Measurements from ENCODE around the gene DNAH6.

DNAH6 gene

DNA sequence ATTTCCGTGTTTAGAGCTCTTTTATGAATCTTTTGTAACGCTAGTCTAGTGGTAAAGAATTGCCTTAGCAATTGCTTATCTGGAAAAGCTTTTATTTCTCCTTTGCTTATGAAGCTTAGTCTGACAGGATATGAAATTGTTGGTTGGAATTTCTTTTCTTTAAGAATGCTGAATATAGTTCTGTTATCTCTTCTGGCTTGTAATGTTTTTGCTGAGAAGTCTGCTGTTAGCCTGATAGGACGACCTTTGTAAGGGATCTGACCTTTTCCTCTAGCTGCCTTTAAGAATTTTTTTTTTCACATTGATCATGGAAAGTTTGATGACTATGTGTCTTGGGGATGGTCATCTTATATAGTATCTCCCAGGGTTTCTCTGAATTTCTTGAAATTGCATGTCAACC lies 263.5 kb downstream of the DNAH6 start:
- no peak for DNase-seq (ENCODE audit: low read depth)
- H3K4me3 ChIP-seq (ENCODE audit: low read length), result no peak overlapping the region
- TF ChIP-seq, protein P1, sequence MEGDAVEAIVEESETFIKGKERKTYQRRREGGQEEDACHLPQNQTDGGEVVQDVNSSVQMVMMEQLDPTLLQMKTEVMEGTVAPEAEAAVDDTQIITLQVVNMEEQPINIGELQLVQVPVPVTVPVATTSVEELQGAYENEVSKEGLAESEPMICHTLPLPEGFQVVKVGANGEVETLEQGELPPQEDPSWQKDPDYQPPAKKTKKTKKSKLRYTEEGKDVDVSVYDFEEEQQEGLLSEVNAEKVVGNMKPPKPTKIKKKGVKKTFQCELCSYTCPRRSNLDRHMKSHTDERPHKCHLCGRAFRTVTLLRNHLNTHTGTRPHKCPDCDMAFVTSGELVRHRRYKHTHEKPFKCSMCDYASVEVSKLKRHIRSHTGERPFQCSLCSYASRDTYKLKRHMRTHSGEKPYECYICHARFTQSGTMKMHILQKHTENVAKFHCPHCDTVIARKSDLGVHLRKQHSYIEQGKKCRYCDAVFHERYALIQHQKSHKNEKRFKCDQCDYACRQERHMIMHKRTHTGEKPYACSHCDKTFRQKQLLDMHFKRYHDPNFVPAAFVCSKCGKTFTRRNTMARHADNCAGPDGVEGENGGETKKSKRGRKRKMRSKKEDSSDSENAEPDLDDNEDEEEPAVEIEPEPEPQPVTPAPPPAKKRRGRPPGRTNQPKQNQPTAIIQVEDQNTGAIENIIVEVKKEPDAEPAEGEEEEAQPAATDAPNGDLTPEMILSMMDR (conservative IDR thresholded peaks at IDR 0.05; ENCODE audit: low read length), result no peak

DNA sequence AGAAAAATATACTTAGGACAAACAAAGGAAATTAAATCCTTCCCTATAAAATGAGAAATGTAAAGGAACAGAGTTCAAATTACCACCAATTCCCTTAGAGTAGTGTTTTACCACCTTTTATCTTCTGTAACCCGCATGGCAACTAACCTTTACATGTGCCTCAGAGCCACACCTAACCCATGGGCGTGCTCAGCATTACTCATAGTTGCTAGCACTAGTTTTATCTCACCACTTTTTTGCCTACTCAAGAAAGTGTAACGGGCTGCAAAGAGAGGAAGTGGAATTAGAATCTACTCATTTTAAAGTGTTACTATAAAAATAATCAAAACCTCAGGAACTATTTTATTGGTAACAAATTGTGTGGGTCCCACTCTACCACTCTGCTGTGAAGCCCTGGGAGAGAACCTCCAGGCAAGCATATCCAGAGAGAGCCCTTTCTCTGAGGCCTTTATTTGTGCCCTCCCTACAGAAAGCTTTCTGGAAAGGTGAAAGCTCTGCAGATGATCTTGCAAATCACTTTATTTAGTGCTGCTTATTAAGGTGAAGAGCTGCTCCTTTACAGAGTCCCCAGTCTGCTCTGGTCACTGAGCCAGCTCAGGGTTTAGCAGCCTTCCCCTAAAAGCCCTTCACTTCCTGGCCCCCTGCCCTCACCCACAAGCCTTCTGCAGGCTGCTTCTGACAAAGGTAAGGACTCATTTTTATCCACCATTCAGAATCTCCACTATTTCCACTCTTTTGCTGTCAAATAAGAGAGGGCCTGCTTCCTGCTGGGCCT lies 265.8 kb downstream of the DNAH6 start:
- TF ChIP-seq, protein P1 (conservative IDR thresholded peaks at IDR 0.05; ENCODE audit: low read length), result no peak
- no peak for DNase-seq (ENCODE audit: low read depth)

DNA sequence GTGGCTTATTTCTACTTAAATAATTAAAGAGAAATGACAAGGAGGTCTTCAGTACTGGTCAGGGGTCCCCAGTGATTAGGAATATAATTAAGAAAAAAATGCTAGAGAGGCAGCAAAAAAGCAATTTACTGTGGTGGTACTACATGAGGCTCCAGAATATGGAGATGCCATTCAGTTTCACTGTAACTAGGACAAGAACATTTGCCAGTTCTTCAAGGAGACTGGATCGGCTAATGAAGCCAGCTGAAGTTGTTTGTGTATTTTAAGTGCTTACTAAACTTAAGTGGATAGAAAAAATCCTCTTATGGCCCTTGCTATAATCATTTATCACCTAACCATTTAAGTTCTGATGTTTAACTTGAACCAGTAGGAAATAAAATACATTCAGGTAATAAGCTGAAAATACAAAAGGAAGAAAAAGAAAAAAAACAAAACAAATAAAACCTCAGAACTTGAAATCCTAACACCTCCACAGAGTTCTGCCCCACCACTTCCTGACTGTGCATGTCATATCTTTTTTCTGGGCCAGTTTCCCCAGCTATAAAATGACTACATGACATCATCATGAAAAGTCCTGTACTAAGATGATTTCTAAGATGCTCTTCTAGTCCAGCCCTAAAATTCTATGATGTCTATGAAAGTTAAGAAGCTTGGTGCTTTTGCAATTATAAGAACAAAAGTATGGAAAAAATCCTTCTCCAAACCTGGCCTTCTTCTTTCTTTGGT lies 266.6 kb downstream of the DNAH6 start:
- no peak for DNase-seq (ENCODE audit: low read depth)
- TF ChIP-seq, protein P1 (conservative IDR thresholded peaks at IDR 0.05; ENCODE audit: low read length), result no peak

More for the DNA sequence above, 265.8 kb downstream of the DNAH6 start:
- H3K4me3 ChIP-seq (ENCODE audit: low read length), result no peak overlapping the region

DNA sequence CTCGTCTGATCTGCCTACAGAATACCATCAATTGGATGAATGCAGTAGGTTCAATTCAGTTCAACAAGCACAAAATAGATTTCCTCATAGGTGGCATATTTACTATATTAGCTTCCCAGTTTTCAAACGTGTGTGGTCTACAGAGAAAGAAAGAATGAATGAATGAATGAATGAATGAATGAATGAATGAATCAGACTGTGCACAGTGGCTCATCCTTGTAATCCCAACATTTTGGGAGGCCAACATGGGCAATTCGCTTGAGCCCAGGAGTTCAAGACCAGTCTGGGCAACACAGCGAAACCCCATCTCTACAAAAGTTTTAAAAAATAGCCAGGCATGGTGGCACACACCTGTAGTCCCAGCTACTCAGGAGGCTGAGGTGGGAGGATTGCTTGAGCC lies 269.7 kb downstream of the DNAH6 start:
- no peak for DNase-seq (ENCODE audit: low read depth)
- H3K4me3 ChIP-seq (ENCODE audit: low read length), result no peak overlapping the region
- TF ChIP-seq, protein P1 (conservative IDR thresholded peaks at IDR 0.05; ENCODE audit: low read length), result no peak

More for the DNA sequence above, 266.6 kb downstream of the DNAH6 start:
- no peak overlapping the region for H3K4me3 ChIP-seq (ENCODE audit: low read length)

DNA sequence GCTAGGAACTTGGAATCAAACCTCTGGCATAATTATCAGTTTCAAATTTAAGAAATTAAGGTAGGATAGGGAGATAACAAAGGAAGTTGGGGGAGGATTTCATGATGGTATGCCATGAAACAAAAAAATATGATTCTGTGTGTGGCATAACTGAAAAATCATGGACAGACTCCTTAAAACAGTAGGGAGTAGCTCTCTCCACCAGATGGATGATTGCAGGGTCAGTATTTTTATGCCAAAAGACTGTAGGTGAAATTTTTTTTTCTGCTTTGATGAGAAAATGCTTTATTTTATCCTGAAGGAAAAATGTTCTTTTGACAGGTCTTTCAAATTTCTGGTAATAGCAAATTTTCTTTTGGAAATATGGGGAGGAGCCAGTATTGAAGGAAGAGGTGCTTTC lies 270.3 kb downstream of the DNAH6 start:
- H3K4me3 ChIP-seq (ENCODE audit: low read length), result no peak overlapping the region
- TF ChIP-seq, protein P1 (conservative IDR thresholded peaks at IDR 0.05; ENCODE audit: low read length), result no peak
- no peak for DNase-seq (ENCODE audit: low read depth)

DNA sequence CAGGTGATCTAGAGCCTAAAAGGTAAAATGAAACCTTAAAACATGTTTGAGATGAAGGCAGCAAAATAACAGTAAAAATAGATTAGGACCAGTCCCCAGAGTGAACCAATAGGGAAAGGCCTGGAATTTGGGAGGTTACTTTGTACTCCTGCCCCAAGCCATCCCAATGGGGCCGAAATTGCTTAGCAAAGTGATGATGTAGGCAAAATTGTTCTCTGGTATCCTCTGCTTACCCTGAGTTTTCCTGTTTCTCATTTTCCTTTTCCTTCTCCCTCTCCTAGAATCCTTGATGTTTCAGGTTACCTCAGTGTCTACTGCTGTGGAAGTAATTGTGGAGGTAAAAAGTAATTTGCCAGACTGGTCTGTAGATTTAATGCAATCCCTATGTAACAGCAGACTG lies 271.7 kb downstream of the DNAH6 start:
- TF ChIP-seq, protein P1 (conservative IDR thresholded peaks at IDR 0.05; ENCODE audit: low read length), result no peak
- H3K4me3 ChIP-seq (ENCODE audit: low read length), result no peak overlapping the region
- DNase-seq (ENCODE audit: low read depth), result no peak

DNA sequence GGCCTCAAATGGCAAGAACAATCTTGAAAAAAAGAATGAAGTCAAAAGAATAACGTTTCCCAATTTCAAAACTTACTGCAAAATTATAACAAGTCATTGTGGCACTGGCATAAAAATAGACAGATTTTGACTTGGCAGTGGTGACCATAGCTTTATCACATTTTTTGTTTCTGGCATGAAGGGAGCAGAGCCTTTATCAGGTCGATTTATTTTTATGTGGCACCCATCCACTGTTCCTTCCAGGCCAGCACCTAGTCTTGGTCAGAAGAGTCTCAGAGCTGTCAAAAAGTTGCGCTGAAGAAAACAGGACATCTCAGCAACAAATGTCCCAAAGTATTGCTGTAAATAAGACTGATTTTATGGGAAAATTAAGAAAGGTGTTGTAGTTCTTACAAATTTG lies 272.2 kb downstream of the DNAH6 start:
- DNase-seq (ENCODE audit: low read depth), result no peak
- TF ChIP-seq, protein P1 (conservative IDR thresholded peaks at IDR 0.05; ENCODE audit: low read length), result no peak
- H3K4me3 ChIP-seq (ENCODE audit: low read length), result no peak overlapping the region
